ENCODE measurements around the gene BACE2.

The BACE2 gene

GRCh38 chr21:41326414-41327080 is 158.6 kb downstream of the BACE2 start:
- DNase-seq: no peak

- no peak for DNase-seq
Observed at GRCh38 chr21:41327753-41328152, 159.8 kb downstream of the BACE2 start.

- no peak for DNase-seq
Observed at GRCh38 chr21:41328660-41329607, 161.0 kb downstream of the BACE2 start.

Measured in midbrain (tissue), 1 donor.